Measurements from ENCODE around the gene BARHL1.

- no peak for TF ChIP-seq CTCF (IDR thresholded peaks at IDR 0.05)
- no peak for TF ChIP-seq POLR2AphosphoS5 (IDR thresholded peaks at IDR 0.05)
Observed at GRCh38 chr9:132637801-132638200, 55.4 kb downstream of the BARHL1 start.

Measured in stomach (tissue), 4 donors.